ENCODE results near the gene MOSMO.

GRCh38 chr16:22075776-22076175, 67.9 kb downstream of the MOSMO start:
- TF ChIP-seq CTCF (IDR thresholded peaks at IDR 0.05; ENCODE audit: borderline replicate concordance, extremely low read depth, low read length, poor library complexity, severe bottlenecking) (no peak), EZH2 (IDR thresholded peaks at IDR 0.05; ENCODE audit: borderline replicate concordance, low read depth, low read length, severe bottlenecking) (no peak)

All from DND-41 (cell line).